SU-DHL-6 (cell line): Measurements from ENCODE around the gene NSRP1.

Experiments used
- CTCF ChIP-seq: fragments of 200-600 bp; sonication (generic); IDR thresholded peaks from one replicate; pipeline ENCODE4 v1.5.1; 2017; ENCODE audit warnings: antibody characterized with exemption, mild to moderate bottlenecking, low read length, moderate library complexity; ENCODE audit not compliant: insufficient read depth, poor library complexity, severe bottlenecking
- EZH2phosphoT487 ChIP-seq: fragments of 200-600 bp; sonication (generic), shearing (Covaris generic); conservative IDR thresholded peaks from 2 replicates; pipeline ENCODE4 v1.6.1; 2018; ENCODE audit warnings: mild to moderate bottlenecking, antibody characterized with exemption, low read length, moderate library complexity, mixed read lengths

GRCh38 chr17:30074254-30074653 is 42.4 kb upstream of the NSRP1 start:
- TF ChIP-seq CTCF (no peak), EZH2phosphoT487 (no peak)
